ENCODE data around the gene ENAH. TPM values are rescaled to one million over a fixed set of nuclear protein-coding genes. Genes with fewer than 3 reads are reported as not detected.
A peak's percentile ranks its signal among the peaks of the same experiment; 100 is the strongest.

ENAH gene
- total and polyA plus RNA-seq, 4 donors = 47.3 to 415 (median 115) TPM

DNA sequence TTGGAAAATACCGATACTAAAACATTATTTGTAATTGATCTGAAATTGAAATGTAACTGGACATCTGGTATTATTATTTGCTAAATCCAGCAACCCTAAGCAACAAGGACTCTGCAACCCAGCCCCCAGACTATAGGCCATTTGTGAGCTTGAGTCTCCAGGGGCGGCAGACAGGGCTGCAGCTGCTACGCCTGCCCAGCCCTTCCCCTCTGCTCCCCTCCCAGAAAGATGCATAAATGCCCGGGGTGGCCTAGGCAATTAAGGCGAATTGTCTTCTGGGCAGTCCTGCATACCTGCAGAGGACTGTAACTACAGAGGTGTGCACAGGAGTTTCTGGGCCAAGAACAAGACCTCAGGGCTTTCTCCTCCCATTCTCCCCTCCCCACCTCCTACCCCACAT is 183.9 kb downstream of the ENAH start:
- intact Hi-C loops (cut with DNase I) = no loop called here
- no peak overlapping the region for H3K27ac ChIP-seq (ENCODE audit: low read depth in 1 of 2, low read length in 2 of 2)
- no peaks in the 10 kb centered on the region for H3K36me3 ChIP-seq (ENCODE audit: control insufficient read depth in 1 of 2, insufficient read depth in 2 of 2, low read length in 1 of 2)
- ATAC-seq (ENCODE audit: low FRiP score) (no peak), DNase-seq (peak; percentile 16 to 20)
- H3K4me1 ChIP-seq (ENCODE audit: control insufficient read depth in 1 of 2, insufficient read depth in 2 of 2, low read length in 2 of 2) = no peaks in the 10 kb centered on the region
- no peaks in the 10 kb centered on the region for H3K27me3 ChIP-seq (ENCODE audit: control insufficient read depth in 1 of 2, insufficient read depth in 2 of 2, low read length in 1 of 2)
- H3K4me3 ChIP-seq (ENCODE audit: low read length in 2 of 2) = no peak overlapping the region
- H3K9me3 ChIP-seq (ENCODE audit: control insufficient read depth, low read length) = no peaks in the 10 kb centered on the region
- WGBS, 2 donors = 88 to 90% methylated on average over 5 of the region's 5 CpGs

DNA sequence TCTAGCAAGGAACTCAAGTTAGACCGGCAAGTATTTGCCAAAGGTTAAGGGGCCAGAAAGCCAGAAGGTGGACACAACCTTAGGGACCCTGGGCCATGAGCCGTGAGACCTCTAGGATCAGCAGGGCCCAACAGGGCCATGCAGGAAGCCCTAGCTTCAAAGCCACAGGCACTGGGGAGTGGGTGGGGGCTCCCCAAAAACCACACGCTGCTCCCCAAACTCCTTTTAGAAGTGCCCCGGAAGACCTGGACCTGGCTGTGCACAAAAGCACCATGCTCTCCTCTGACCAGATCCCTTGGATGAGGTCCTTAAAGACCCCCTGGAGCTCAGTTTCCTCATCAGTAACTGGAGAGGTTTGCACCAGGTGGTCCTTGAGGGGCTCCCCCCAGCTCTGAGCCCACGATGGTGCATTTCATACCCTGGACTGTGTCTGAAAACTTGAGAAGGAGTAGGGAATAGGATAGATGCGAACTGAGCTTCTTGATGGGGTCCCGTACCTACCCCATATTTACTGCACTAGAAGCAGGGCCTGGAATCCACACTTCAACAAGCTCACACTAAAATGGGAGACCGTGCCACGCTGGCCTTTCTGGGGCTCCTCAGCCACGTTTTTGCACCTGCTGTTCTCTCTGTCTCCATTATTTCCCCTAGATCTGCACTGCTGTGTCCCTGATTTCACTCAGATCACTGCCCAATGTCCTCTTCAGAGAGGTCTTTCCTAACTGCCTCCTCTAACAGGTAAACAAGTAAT is 184.5 kb downstream of the ENAH start:
- no peaks in the 10 kb centered on the region for H3K27me3 ChIP-seq (ENCODE audit: control insufficient read depth in 1 of 2, insufficient read depth in 2 of 2, low read length in 1 of 2)
- H3K9me3 ChIP-seq (ENCODE audit: control insufficient read depth, low read length) = no peaks in the 10 kb centered on the region
- no peak overlapping the region for H3K27ac ChIP-seq (ENCODE audit: low read depth in 1 of 2, low read length in 2 of 2)
- no peak overlapping the region for H3K4me3 ChIP-seq (ENCODE audit: low read length in 2 of 2)
- ATAC-seq (ENCODE audit: low FRiP score) (no peak), DNase-seq (peak; percentile 33 to 42)
- intact Hi-C loops (cut with DNase I) = no loop called here
- WGBS, 2 donors = 87 to 90% methylated on average over 10 of the region's 10 CpGs
- no peaks in the 10 kb centered on the region for H3K4me1 ChIP-seq (ENCODE audit: control insufficient read depth in 1 of 2, insufficient read depth in 2 of 2, low read length in 2 of 2)
- no peaks in the 10 kb centered on the region for H3K36me3 ChIP-seq (ENCODE audit: control insufficient read depth in 1 of 2, insufficient read depth in 2 of 2, low read length in 1 of 2)

DNA sequence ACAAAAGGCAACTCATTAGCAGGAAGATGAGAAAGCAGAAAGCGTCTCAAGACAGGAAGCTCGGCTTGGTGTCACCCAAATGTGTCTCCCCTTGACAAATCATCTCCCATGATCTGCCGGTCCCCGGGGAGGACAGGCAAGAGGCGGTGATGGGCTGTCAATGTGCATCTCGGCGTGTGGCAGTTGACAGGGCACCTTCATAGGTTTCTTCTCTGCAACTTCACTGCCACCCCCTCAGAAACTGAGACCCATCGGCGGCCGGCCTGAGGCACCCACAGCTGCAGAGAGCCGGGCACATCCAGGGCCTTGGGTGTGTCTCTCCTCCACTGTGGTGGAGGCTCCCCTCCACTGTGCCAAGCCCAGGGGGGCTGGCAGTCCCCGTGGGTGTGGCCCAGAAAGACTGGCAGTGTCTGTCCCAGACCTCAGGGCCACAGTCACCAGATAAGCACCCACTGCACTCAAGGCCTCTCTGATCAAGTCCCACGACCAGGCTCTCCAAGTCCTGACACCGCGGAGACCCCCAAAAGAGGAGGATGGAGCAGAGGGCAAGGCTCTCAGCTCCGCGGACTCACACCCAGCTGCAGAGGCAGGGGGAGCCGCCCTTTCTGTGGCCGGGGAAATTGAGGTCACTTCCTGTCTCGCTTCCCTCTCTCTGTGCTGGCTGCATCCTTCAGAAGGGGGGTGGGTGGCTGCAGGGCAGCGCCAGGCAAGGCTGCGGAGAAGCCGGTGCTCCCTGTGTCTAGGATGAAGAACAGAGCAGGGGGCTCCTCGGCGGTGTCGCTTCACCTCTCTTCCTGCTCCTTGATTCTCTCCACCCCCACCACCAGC is 185.5 kb downstream of the ENAH start:
- DNase-seq (peak; percentile 78 to 90), ATAC-seq (ENCODE audit: low FRiP score) (peak; percentile 71)
- Histone ChIP-seq H3K4me3 (ENCODE audit: low read length in 2 of 2) (no peak overlapping the region), H3K4me1 (ENCODE audit: control insufficient read depth in 1 of 2, insufficient read depth in 2 of 2, low read length in 2 of 2) (no peaks in the 10 kb centered on the region), H3K27me3 (ENCODE audit: control insufficient read depth in 1 of 2, insufficient read depth in 2 of 2, low read length in 1 of 2) (no peaks in the 10 kb centered on the region), H3K27ac (ENCODE audit: low read depth in 1 of 2, low read length in 2 of 2) (no peak overlapping the region), H3K36me3 (ENCODE audit: control insufficient read depth in 1 of 2, insufficient read depth in 2 of 2, low read length in 1 of 2) (no peaks in the 10 kb centered on the region), H3K9me3 (ENCODE audit: control insufficient read depth, low read length) (no peaks in the 10 kb centered on the region)
- WGBS, 2 donors = 74 to 79% methylated on average over 26 of the region's 26 CpGs
- intact Hi-C loops (cut with DNase I) = no loop called here

DNA sequence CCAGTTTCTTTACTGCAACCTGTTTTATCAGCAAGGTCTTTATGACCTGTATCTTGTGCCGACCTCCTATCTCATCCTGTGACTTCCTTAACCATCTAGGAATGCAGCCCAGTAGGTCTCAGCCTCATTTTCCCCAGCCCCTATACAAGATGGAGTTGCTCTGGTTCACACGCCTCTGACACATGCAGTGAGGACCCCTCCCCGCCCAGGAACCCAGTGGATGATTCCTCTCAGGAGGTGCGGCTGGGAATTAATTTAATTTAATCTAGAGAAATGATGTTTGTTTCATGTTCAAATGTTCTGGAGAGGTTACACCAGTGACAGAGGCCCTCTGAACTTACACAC is 186.1 kb downstream of the ENAH start:
- intact Hi-C loops (cut with DNase I) = no loop called here
- Histone ChIP-seq H3K9me3 (ENCODE audit: control insufficient read depth, low read length) (no peaks in the 10 kb centered on the region), H3K4me3 (ENCODE audit: low read length in 2 of 2) (no peak overlapping the region), H3K27ac (ENCODE audit: low read depth in 1 of 2, low read length in 2 of 2) (no peak overlapping the region), H3K4me1 (ENCODE audit: control insufficient read depth in 1 of 2, insufficient read depth in 2 of 2, low read length in 2 of 2) (no peaks in the 10 kb centered on the region), H3K27me3 (ENCODE audit: control insufficient read depth in 1 of 2, insufficient read depth in 2 of 2, low read length in 1 of 2) (no peaks in the 10 kb centered on the region), H3K36me3 (ENCODE audit: control insufficient read depth in 1 of 2, insufficient read depth in 2 of 2, low read length in 1 of 2) (no peaks in the 10 kb centered on the region)
- ATAC-seq (ENCODE audit: low FRiP score) (no peak), DNase-seq (peak in 1 of 2 donors; percentile 23)
- 92 to 94% methylated on average over 4 of the region's 4 CpGs for WGBS, 2 donors

DNA sequence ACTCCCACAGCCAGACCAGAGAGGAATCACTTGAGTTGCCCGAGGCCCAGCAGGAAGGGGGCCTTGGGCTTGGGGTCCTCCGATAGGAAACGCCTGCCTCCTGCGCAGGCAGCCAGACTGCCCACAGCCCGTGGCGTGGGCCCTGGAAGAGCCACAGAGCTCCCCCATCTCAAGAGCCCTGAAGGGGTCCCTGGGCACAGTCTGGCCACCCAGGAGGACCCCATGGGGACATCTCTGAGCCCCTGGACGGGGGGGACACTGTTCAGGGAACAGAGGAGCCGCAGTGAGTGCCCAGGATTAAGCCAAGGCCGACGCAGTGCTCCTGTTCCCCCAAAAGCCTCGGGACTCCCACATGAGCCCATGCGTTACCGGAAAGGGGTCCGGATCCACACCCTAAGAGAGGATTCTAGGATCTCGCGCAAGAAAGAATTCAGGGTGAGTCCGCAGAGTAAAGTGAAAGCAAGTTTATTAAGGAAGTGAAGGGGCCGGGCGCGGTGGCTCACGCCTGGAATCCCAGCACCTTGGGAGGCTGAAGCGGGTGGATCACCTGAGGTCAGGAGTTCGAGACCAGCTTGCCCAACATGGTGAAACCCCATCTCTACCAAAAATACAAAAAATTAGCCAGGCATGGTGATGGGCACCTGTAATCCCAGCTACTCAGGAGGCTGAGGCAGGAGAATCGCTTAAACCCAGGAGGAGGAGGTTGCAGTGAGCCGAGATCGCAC is 187.0 kb downstream of the ENAH start:
- H3K36me3 ChIP-seq (ENCODE audit: control insufficient read depth in 1 of 2, insufficient read depth in 2 of 2, low read length in 1 of 2) = no peaks in the 10 kb centered on the region

DNA sequence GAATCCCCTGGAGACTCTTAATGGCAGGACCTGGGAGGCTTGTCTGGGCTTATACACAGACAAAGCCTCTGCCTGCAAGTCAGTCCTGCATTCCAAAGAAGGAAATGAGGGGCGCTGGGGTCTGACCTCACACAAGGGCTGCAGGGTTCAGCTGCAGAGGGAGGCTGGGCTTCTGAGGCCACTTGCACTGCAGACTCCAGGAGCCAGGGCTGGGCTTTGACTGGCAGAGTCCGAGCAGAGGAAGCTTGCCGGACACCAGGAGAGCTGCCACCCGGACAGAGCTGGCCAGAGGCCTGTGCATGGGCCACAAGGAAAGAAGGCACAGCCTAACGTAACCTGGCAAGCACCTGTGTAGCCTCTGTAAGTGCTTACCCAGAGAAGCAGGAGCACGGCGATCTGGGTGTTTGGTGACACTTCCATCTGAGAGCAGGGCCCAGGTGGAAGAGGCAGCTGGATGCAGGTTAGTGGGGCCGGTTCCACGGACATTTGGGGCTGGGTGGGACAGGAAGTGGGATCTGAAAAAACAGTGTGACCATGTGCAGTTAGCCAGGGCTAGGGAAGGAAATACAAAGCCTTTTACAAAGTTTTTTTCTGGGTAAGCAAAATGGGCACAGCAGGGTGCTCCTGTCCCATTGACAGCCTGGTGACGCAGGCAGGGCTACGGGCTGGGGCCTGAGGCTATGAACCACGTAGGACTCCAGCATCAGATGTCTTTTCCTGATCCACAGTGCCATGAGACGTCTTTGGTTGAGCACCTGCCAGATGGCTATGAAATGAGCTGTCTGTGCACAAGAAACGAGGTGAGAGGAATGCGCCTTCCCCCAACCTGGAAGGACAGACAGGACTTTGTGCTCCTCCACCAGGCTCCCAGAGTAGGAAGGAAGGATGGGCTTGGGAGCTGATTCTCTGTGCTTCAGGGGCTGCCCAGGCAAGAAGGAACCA is 187.8 kb downstream of the ENAH start:
- intact Hi-C loops (cut with DNase I) = no loop called here
- Histone ChIP-seq H3K4me1 (ENCODE audit: control insufficient read depth in 1 of 2, insufficient read depth in 2 of 2, low read length in 2 of 2) (no peaks in the 10 kb centered on the region), H3K36me3 (ENCODE audit: control insufficient read depth in 1 of 2, insufficient read depth in 2 of 2, low read length in 1 of 2) (no peaks in the 10 kb centered on the region), H3K9me3 (ENCODE audit: control insufficient read depth, low read length) (no peaks in the 10 kb centered on the region), H3K4me3 (ENCODE audit: low read length in 2 of 2) (no peak overlapping the region), H3K27me3 (ENCODE audit: control insufficient read depth in 1 of 2, insufficient read depth in 2 of 2, low read length in 1 of 2) (no peaks in the 10 kb centered on the region), H3K27ac (ENCODE audit: low read depth in 1 of 2, low read length in 2 of 2) (no peak overlapping the region)
- ATAC-seq (ENCODE audit: low FRiP score) (no peak), DNase-seq (peak; percentile 40 to 67)
- WGBS, 2 donors = 79 to 88% methylated on average over 15 of the region's 15 CpGs

More for the DNA sequence above, 187.0 kb downstream of the ENAH start:
- Histone ChIP-seq H3K4me3 (ENCODE audit: low read length in 2 of 2) (no peak overlapping the region), H3K9me3 (ENCODE audit: control insufficient read depth, low read length) (no peaks in the 10 kb centered on the region), H3K4me1 (ENCODE audit: control insufficient read depth in 1 of 2, insufficient read depth in 2 of 2, low read length in 2 of 2) (no peaks in the 10 kb centered on the region), H3K27me3 (ENCODE audit: control insufficient read depth in 1 of 2, insufficient read depth in 2 of 2, low read length in 1 of 2) (no peaks in the 10 kb centered on the region), H3K27ac (ENCODE audit: low read depth in 1 of 2, low read length in 2 of 2) (no peak overlapping the region)
- ATAC-seq (ENCODE audit: low FRiP score) = no peak
- peak; percentile 42 to 51 for DNase-seq
- intact Hi-C loops (cut with DNase I) = no loop called here
- WGBS, 2 donors = 93% methylated on average over 26 of the region's 26 CpGs

DNA sequence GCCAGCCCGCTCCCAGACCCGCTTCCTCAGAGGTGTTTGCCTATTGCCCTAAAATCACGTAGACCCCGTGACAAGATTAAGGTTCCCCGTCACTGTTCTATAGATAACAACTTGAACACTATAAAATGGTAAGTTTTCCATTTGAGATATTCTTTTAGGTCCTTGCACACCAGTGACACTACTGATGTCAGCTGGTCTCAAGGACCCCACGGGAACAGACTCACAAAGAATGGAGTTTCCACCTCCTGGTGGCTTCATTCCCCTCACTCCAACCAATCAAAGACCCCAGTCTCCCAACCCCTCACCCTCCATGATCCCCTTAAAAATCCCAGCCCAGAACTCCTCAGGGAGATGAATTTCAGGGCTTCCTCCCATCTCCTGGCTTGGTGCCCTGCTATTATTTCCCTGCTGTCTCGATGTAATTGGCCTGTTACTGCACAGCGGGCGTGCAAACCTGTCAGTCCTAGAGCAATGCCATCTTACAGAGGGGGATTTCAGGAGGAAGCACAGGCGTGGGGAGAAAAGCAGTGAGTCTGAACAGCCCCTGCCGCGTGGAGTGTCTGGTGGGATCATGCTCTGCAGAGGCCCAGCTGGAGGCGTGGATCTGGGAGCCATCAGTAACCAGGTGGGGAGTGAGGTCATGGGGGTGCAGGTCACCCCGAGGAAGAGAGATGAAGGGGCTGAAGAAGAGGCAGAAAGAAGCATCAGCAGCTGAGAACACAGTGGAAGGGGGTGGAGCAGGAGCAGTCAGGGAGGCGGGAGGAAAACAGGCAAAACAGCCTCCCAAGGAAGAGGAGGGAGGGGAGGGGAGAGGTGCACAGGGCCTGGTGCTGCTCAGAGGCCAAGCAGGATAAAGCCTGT is 190.0 kb downstream of the ENAH start:
- intact Hi-C loops (cut with DNase I) = no loop called here
- no peak overlapping the region for H3K4me3 ChIP-seq (ENCODE audit: low read length in 2 of 2)
- 58 to 61% methylated on average over 15 of the region's 15 CpGs for WGBS, 2 donors
- no peak for ATAC-seq (ENCODE audit: low FRiP score)
- no peaks in the 10 kb centered on the region for H3K4me1 ChIP-seq (ENCODE audit: control insufficient read depth in 1 of 2, insufficient read depth in 2 of 2, low read length in 2 of 2)
- peak; percentile 34 to 39 for DNase-seq
- H3K27ac ChIP-seq (ENCODE audit: low read depth in 1 of 2, low read length in 2 of 2) = no peak overlapping the region
- no peaks in the 10 kb centered on the region for H3K36me3 ChIP-seq (ENCODE audit: control insufficient read depth in 1 of 2, insufficient read depth in 2 of 2, low read length in 1 of 2)
- no peaks in the 10 kb centered on the region for H3K9me3 ChIP-seq (ENCODE audit: control insufficient read depth, low read length)
- no peaks in the 10 kb centered on the region for H3K27me3 ChIP-seq (ENCODE audit: control insufficient read depth in 1 of 2, insufficient read depth in 2 of 2, low read length in 1 of 2)
